HG03442 (cell line): Measurements from ENCODE around the gene AGXT.
"Not testable (repeated sequence)": the region's sequence is repeated elsewhere in the genome, so short reads cannot be mapped to it uniquely, and the experiment has no call there.

Source experiments
- ATAC-seq: cut with Tn5 transposase; IDR thresholded peaks from one replicate; pipeline ENCODE4 v1.9.1; 2021; ENCODE audit warnings: mild to moderate bottlenecking, moderate library complexity; ENCODE audit not compliant: unreplicated experiment

Gene AGXT

DNA sequence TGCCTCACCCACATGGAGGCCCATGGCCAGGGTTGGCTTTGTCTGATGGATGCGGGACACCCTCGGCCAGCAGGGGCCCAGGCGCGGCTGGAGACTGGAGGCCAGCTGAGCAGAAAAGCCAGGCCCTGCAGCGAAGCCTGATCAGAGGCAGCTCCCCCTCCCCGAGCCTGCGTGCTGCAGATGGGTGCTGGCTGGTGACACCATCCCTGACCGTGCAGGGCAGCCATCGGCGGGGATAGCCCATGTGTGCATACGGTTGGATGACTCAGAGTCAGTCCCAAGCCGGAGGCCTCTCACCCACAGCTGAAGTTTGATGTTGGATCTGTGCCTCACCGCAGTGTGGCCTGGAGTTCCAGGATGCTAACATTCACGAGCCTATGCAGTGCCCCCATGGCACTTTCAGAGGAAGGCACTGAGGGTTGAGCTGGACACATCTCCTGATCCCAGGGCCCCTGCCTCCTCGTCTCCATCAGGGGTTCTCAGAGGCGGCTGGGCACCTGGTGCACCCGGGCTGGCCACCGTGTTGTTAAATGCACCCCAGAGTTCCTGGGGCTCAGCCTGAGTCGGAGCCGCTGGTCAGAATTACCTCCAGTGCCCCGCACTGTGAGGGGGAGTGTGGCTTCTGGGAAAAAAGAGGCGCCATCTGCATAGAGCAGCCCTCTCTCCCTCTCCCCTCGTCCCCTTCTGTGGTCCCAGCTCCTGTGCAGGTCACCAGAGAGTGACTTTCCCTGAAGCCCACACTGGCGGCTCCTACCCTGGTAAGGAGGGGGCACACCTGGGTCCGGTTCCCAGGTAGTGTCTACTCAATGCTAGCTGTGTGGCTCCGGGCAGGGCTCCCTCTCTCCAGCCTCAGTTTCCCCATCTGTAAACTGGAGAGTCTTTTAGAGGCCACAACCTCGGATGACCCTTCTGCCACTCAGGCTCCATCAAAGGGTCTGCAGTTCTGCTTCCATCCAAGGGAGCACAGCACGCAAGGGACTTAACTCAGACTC lies 29.2 kb upstream of the AGXT start:
- ATAC-seq: no peak

DNA sequence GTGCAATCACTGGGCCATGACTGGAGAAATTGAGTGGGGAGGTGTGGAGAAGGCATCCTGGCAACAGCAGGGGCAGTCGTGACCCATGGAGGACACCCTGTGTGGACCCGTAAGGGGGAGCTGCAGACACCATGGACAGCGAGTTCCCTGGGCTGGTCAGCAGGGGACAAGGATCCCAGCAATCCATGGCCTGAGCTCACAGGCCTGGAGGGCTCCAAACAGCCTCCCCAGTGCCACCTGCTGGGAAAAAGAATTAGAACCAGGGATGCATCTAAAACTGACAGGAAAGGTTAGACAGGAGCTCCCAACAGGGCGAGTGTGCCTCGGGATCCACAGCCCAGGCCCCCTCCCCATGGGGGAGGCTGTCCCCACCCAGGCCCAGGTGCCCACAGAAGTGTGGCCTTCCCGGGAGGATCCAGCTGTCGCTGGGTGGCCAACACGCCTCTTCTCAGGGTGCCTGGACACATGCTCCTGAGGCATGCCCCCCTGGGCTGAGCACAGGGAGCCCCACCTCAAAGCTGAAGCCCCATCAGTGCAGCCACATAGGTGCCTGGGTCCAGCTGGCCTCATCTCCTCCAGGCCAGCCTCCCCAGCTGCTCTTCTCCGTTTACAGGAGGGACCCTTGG lies 28.1 kb upstream of the AGXT start:
- ATAC-seq: no peak

DNA sequence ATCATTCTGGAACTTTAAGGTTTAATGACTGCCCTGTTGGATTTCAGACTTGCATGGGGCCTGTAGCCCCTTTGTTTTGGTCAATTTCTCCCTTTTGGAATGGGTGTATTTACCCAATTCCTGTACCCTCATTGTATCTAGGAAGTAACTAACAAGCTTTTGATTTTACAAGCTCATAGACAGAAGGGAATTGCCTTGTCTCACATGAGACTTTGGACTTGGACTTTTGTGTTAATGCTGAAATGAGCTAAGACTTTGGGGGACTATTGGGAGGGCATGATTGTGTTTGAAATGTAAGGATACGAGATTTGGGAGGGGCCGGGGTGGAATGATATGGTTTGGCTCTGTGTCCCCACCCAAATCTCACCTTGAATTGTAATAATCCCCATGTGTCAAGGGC lies 22.3 kb upstream of the AGXT start:
- ATAC-seq: not testable (repeated sequence)

DNA sequence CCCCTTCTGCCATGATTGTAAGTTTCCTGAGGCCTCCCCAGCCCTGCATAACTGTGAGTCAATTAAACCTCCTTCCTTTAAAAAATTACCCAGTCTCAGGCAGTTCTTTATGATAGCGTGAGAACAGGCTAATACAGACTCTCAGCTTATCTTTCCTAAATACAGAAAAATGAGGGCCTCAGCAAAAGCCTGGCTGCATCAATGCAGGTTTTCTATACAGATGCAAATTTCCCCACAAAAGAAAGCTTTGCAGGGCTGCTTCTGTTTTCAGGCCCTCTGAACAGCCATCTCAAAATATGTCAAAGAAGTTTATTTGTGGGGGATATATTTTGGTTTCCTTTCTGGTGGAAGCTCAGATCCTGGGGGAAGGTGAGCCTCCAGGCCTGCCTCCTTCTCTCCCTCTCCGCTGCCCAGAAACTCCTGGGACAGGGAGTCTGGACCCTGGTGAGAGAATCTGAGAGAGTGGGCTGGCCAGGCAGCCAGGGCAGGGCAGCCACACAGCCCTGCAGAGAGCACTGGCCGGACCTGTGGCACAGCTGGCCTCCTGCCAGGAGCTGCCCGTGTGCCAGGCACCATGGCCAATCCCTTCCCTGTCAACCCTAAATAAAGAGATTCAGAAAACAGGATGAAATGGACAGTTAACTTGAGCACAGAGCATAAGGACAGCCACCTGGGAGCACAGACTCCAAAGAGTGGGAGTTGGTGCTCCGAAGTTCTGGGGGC lies 21.6 kb upstream of the AGXT start:
- ATAC-seq: no peak

DNA sequence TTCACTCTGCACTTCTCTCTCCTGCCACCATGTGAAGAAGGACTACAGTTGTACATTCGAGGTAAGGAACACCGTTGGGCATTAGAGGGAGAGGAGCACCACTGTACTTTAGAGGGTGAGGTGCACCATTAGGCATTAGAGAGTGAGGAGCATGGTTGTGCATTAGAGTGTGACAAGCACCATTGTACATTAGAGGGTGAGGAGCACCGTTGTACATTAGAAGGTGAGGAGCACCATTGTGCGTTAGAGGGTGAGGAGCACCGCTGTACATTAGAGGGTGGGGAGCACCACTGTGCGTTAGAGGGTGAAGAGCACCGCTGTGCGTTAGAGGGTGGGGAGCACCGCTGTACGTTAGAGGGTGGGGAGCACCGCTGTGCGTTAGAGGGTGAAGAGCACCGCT lies 20.8 kb upstream of the AGXT start:
- ATAC-seq: no peak

DNA sequence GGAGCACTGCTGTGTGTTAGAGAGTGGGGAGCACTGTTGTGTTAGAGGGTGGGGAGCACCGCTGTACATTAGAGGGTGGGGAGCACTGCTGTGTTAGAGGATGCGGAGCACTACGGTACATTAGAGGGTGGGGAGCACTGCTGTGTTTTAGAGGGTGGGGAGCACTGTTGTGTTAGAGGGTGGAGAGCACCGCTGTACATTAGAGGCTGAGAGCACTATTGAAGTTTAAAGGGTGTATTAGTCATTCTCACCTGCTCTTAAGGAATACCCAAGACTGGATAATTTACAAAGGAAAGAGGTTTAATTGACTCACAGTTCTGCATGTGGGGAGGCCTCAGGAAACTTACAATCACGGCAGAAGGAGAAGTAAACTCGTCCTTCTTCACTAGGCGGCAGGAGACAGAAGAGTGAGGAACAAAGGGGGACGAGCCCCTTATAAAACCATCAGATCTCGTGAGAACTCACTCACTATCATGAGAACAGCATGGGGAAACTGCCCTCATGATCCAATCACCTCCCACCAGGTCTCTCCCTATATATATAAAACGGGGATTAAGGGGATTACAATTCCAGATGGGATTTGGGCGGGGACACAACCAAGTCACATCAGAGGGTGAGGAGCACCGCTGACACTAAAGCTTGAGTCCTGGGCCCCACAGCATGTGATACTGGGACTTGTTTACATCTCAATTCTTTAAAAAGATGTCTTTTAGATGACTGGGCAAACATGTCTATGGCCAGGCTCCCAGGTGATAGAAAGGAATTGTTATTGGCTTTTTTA lies 19.5 kb upstream of the AGXT start:
- no peak for ATAC-seq

DNA sequence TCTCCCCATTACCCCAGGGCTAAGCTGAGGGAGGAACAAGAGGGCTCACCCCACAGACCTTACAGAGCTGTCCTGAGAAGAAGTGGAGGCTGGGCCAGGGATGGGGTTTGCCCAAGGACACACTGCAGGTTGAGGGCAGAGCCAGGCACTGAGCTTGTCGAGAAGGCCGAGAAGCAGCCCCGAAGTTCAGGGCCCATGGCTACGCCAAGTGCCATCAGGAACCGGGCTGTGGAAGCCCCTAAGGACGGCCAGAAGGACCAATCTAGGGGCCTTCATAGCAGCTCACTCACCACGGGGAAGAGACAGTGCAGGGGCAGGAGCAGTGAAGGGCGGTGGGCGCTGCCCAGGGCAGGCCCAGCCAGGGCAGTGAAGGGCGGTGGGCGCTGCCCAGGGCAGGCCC lies 18.6 kb upstream of the AGXT start:
- ATAC-seq: no peak

DNA sequence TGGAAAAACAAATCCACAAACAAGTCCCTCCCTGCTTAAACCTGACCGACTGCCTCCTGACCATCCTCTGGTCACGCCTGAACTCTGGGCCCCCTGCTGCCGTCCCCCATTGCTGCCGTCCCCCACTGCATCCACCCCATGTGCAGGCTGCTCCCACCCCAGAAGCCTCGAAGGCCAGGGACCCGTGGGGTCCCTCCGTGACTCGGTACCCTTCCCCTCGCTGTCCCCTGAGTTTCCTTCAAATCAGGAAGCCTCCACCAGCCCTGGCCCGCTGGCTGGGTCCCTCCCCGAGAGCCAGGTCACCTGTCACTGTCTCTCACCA lies 17.9 kb upstream of the AGXT start:
- no peak for ATAC-seq

DNA sequence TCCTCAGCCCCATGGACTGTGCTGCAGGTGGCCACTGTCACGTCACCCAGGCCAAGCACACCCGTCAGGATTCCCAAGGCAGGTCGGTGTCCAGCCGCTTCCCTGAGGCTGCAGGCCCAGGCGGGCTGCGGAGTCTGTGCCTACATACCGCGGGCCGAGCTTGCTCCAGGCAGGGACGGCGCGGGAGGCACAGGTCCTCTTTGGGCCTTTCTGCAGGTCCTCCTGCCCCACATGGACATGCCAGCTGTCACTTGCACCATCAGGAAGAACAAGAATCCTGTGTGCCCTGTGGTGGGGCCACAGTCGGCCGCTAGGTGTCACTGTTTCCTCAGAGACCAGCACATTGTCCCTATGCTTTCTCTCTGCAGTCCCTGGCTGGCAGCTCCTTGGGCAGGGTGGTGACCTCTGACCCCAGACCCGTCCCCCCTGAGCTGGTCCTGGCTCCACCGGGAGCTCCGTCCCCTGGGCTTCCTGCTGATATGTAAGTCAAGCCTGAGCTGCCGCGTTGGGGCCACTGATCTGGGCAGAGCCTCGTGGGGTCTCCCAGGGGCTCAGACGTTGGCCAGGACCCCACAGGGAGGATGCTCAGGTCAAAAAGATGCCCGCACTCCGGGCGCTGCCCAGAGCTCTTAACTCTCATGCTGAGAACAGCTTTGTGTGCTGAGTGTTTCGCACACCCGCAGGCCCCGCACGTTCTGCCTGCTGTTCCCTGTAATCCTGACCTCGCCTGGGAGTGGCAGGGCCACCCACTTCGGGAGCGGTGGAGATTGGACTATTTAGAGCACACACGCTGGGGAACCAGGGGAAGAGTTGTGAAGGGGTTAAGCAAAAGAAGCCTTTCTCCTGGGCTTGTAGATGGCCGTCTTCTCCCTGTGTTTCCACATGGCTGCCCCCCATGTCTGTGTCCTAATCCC lies 17.3 kb upstream of the AGXT start:
- no peak for ATAC-seq

DNA sequence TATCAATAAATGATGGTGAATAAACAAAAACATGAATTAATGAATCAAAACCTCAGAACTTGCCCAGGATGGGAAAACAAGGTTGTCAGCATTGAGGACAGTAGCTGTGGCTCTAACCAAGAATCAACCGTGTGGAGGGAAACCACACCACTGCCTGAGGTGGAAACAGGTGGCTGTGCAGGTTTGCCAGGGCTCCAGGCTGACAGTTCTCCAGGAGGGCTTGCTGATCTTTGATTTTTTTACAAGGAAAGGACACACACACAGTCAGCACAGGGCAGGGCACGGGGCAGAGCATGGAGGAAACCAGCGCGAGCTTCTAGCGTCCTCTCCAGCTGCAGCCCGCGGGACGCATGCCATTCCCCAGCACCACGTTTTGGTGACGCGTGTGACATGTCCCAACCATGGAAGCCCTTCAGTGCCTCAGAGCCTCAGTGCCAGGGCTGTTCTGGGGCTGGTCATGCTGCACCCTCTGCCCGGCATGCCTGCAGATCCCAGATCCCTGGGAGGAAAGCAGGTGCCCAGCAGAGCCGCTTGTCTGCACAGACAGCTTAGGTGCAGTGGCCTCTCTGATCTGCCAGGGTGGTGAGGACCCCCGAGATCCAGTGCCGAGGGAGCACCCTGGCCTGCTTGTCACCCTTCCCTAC lies 15.8 kb upstream of the AGXT start:
- ATAC-seq: no peak

DNA sequence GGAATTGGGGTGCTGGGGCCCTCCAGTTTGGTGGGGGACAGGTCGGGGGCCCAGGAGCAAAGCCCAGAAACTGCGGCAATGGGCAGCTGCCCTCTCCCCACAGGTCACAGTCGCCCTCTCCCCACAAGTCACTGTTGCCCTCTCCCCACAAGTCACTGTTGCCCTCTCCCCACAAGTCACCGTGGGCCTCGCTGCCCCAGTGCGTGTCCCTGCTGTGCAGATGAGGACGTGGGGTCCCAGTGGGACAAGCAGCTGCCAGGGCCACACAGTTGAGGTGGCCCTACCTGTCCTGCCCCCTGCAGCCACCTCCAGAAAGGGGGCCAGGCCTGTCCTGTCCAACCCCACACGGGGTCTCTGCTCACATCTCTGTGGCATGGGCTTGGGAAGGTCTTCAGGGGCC lies 13.0 kb upstream of the AGXT start:
- ATAC-seq: no peak

DNA sequence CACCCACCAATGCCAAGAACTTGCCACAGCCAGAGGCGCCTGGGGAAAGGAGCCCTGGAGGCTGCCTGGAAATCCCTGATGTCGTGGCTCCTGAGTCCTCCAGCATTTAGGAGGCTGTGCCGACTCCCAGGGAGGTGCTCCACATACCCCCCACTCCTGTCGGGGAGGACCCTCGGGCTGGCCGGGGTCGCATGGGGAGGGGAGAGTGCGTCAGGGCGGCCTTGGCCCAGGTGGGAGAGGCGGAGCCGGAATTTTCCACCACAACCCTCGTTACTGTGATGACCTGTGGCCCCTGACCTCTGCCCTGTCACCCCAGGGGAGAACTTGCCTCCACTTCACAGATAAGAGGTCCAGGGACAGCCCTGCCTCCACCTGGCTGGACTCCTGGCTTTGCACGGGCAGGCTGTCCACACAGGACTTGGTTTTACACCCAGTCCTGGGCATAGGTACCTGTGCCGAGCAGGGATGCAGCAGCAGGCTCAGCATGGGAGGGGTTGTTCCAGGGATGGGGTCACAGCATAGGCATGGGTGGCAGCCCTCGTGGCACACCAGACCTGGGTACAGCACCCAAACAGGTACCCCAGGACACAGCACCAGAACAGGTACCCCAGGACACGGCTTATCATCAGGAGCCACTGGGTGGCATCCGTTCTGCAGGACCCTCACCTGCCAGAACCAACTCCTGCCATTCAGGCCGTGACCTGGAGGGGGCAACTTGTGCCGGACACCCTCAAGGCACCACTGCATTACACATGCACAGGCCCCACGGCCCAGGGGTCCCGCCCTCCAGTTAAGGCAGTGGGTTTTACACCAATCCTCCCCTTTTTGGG lies 12.3 kb upstream of the AGXT start:
- no peak for ATAC-seq

DNA sequence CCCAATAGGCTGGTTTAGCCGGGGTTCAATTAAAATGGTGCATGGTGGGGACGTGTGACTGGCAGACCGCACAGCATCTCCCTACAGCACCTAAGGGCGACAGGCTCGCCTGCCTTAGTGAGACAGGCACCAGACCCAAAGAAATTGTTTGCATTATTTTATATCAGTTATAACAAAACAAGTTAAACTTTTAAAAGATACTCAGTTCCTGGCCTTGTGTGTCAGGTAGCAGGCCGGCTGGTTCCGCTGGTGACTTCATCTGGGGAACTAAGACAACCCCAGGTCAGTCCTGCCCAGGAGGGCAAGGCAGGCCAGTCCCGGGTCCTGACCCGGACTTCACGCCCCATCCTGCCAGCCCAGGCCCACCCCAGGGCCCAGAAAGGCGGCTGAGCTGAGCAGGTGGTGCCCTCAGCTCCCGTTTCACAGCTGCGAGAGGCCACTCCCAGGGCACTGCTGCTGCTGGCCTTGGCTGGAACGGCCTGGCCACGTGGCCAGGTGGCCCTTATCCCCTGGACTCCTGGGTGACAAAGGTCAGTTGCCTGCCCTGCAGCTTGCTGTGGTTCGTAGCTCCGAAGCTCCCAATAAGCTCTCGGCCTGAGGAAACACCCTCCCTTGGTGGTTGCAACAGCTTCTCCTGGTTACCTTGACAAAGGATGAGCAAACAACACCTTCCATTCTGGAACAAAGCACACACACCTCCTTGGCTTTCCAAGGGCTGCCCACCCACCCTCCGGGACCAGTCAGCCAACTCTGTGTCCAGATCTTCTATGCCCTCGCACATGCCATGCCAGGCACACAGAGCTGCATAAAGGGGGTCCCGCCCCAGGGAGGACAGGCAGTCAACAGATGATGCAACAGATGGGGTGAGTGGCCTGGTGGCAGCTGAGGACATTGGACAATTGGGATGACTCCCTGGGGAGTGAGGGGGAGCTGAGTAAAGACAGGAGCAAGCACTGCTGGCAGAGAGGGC lies 11.3 kb upstream of the AGXT start:
- no peak for ATAC-seq

DNA sequence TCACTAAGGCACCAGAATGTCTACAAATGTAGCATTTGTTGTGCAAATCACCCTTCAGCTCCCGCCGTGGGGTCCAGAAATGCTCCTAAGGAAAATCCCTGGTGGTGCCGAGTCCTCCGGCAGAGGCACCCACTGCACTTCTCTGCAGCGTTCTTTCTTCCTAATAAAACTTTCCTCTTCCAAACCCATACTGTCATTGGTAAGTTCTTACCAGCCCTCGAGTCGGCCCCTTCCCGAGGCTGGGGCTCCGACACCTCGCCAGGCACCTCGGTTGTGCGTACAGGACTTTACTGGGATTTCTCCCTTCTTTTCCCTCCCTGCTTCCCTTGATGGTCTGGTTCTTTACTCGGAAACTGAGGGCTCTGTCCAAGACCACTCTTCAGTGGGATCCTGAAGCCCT lies 10.3 kb upstream of the AGXT start:
- ATAC-seq: no peak

DNA sequence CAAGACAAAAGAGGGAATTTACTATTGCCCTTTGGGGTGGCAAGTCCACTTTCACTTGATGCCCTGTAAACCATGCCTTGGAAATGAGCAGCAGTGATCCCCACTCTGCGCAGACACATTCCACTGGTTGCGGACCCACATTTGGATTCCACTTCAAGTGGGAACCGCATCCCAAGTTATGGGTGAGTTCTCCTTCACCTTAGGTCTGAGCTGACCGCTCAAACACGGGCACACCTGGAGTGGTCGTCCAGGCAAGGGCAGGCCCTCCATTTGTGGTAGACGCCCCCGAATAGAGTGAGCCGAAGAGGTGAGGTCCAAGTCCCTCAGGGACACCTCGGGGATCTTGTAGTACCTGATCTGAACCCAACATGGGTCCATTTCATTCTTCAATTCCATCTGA lies 9.8 kb upstream of the AGXT start:
- no peak for ATAC-seq

DNA sequence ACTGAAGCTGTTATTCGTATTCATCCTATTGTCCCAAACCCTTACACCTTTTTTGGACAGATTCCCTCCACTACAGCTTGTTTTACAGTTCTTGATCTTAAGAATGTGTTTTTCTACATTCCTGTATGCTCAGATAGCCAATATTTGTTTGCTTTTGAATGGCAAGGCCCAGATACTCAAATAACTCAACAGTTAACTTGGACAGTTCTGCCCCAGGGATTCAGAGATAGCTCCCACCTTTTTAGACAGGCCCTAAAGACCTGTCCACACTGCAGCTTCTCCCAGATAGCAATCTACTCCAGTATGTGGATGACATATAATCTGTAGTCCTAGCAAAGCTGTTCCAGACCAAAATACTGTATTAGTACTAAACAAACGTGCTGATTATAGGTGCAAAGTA lies 7.1 kb upstream of the AGXT start:
- no peak for ATAC-seq

DNA sequence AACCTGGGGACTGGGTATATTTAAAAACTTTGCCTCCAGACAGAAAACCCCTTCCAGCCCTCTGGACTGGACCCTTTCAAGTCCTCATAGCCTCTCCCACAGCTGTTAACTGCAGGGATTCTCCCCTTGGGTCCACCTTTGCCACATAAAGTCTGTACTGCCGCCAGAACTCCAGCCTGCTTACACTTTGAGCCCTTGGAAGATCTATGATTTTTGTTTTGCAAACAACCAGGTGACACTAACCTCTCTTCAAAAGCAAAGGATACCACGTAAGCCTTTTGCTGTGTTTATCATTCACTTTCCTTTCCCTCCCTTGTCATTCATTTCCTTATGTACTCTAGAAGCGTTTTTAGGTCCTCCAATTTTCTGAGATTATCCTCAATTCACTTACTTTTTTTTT lies 4.1 kb upstream of the AGXT start:
- no peak for ATAC-seq

DNA sequence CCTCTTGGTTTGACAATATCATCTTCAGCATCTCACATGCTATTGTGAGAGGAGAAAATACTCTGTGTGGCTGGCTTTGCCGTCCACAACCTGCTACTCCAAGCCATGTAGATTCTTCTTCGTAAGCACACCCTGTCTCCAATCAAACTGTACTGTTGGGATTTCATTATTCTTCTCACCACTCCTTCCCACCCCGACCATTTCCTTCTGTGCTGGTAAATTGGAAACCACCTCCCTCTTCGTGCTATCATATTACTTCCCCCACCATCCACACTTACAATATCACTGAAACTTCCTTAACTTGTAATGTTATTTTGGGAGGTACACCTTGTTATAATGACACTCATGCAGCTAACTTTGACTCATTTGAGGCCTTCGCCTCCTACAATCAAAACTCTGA lies 3.2 kb upstream of the AGXT start:
- no peak for ATAC-seq
